Measurements from ENCODE around the gene ZP4.

DNA sequence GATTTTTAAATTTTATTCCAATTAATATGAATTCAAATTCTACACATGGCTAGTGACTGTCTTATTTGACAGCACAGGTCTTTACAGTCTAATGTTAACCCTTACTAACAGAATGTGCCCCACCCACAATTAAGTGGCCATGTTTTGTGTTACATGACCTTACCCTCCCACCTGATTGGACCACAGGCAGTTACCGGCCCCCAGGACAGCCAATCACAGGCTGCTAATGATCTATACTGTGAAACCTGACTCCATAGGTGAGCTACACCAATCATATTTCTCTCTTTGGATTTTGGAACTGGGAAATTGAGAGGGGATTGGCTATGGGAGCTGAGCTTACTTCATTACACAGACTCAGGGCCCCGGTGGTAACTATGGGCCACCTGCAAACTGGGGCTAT lies 27.5 kb downstream of the ZP4 start:
- no peak for TF ChIP-seq TAF1 (IDR thresholded peaks at IDR 0.05; ENCODE audit: borderline replicate concordance, insufficient read depth, low read length)
- no peak for TF ChIP-seq REST (IDR thresholded peaks at IDR 0.05; ENCODE audit: insufficient read depth in 1 of 2, low read depth in 2 of 2, low read length in 2 of 2)

Measured in PFSK-1 (cell line).